ENCODE results near the gene PPP1R16B.

DNA sequence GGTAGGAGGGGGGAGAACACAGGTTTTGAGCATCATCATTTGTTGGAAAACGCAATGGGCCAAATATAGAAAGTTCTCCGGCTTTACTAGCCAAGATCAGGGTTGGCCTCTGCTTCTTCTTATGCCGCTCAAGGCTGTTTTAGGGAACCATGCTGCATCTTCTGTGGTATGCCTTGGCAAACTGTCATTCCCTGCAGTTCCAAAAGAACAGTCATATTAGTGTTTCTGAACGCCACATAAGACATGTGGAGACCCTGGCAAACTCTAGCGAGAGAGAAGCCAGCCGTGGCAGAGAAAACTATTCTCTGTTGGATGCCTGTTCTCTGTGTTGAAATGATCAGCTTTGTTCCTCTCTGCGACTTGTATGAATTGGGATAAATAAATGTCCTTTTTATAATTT is 46.4 kb upstream of the PPP1R16B start:
- TF ChIP-seq, protein P1, sequence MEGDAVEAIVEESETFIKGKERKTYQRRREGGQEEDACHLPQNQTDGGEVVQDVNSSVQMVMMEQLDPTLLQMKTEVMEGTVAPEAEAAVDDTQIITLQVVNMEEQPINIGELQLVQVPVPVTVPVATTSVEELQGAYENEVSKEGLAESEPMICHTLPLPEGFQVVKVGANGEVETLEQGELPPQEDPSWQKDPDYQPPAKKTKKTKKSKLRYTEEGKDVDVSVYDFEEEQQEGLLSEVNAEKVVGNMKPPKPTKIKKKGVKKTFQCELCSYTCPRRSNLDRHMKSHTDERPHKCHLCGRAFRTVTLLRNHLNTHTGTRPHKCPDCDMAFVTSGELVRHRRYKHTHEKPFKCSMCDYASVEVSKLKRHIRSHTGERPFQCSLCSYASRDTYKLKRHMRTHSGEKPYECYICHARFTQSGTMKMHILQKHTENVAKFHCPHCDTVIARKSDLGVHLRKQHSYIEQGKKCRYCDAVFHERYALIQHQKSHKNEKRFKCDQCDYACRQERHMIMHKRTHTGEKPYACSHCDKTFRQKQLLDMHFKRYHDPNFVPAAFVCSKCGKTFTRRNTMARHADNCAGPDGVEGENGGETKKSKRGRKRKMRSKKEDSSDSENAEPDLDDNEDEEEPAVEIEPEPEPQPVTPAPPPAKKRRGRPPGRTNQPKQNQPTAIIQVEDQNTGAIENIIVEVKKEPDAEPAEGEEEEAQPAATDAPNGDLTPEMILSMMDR (conservative IDR thresholded peaks at IDR 0.05): no peak
- TF ChIP-seq ZFX (IDR thresholded peaks at IDR 0.05): no peak

All from C4-2B (cell line).